ENCODE data around the gene CCDC78. TPM values are rescaled to one million over a fixed set of nuclear protein-coding genes. Genes with fewer than 3 reads are reported as not detected.
"Not testable (repeated sequence)": the region's sequence is repeated elsewhere in the genome, so short reads cannot be mapped to it uniquely, and the experiment has no call there.

Gene CCDC78
- total RNA-seq, 1 donor from 2014 or later = 7.6 TPM

DNA sequence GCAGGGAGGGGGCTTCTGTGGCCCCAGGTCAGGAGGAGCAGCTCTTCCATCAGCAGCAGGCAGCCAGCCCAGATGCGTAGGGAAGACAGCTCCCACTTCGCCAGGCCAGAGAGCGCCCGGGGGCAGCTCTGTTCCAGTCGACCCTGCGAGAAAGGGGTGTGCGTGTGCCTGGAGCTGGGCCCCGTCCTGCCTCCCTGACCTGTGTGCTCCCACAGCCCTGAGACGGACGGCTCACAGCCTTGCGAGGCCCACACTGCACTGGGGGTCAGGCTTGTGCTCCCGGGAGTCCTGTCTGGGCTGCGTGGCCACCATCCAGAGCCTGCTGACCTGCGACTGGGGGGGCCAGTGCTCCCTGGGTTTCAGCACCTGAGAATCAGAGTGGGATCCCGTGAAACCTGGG, 33.8 kb upstream of the CCDC78 start:
- Histone ChIP-seq H3K4me3 (no peak overlapping the region), H3K27ac (no peak overlapping the region), H3K27me3 (no peaks in the 10 kb centered on the region), H3K9me3 (no peaks in the 10 kb centered on the region), H3K36me3 (no peaks in the 10 kb centered on the region), H3K4me1 (peaks cover 8% of the 10 kb centered on the region)
- no peak for TF ChIP-seq POLR2AphosphoS5 (IDR thresholded peaks at IDR 0.05; ENCODE audit: insufficient read depth in 1 of 2, low read depth in 1 of 2)
- TF ChIP-seq, protein P1, sequence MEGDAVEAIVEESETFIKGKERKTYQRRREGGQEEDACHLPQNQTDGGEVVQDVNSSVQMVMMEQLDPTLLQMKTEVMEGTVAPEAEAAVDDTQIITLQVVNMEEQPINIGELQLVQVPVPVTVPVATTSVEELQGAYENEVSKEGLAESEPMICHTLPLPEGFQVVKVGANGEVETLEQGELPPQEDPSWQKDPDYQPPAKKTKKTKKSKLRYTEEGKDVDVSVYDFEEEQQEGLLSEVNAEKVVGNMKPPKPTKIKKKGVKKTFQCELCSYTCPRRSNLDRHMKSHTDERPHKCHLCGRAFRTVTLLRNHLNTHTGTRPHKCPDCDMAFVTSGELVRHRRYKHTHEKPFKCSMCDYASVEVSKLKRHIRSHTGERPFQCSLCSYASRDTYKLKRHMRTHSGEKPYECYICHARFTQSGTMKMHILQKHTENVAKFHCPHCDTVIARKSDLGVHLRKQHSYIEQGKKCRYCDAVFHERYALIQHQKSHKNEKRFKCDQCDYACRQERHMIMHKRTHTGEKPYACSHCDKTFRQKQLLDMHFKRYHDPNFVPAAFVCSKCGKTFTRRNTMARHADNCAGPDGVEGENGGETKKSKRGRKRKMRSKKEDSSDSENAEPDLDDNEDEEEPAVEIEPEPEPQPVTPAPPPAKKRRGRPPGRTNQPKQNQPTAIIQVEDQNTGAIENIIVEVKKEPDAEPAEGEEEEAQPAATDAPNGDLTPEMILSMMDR (IDR thresholded peaks at IDR 0.05) = no peak
- intact Hi-C loops (cut with DNase I) = no loop called here
- no peak for DNase-seq (ENCODE audit: extremely low spot score in 2 of 2)

DNA sequence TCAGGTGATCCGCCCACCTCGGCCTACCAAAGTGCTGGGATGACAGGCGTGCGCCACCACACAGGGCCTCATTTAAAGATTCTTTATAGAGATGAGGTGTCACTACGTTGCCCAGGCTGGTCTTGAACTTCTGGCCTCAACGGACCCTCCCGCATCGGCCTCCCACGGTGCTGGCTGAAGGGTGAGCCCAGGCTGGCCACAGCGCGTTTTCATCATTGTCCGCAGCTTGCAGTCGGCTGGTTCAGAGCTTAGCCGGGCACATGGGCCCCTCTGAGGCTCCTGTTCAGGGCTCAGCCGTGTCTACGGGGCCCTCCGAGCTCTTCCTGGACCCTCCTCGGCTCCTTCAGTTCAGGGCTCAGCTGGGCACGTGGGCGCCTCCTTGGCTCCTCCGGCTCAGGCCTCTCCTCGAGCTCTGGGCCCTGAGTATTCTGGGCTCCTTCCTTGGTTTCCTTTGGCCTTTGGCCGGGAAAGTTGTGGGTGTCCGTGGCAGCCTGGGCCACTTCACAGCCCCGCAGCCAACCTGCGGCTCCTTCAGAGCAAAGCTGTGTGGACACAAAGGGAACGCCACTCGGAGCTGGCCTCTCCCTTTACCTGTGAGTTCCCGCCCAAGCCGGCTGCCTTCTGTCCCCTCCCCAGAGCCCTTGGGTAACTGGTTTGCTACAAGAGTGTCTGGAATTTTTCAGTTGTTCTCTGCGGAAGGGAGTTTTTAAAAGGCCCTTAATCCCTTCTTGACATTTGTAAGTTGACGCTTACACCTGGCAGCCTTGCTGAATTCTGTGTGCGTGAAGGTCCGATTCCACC, 33.1 kb upstream of the CCDC78 start:
- no peak for DNase-seq (ENCODE audit: extremely low spot score in 2 of 2)
- no peak overlapping the region for H3K27ac ChIP-seq
- no peaks in the 10 kb centered on the region for H3K27me3 ChIP-seq
- no peaks in the 10 kb centered on the region for H3K9me3 ChIP-seq
- H3K4me1 ChIP-seq = peaks cover 8% of the 10 kb centered on the region
- no peak overlapping the region for H3K4me3 ChIP-seq
- intact Hi-C loops (cut with DNase I) = no loop called here
- TF ChIP-seq, protein P1 (IDR thresholded peaks at IDR 0.05) = no peak
- no peak for TF ChIP-seq POLR2A (IDR thresholded peaks at IDR 0.05)
- TF ChIP-seq POLR2AphosphoS5 (IDR thresholded peaks at IDR 0.05; ENCODE audit: insufficient read depth in 1 of 2, low read depth in 1 of 2) = no peak
- no peaks in the 10 kb centered on the region for H3K36me3 ChIP-seq

DNA sequence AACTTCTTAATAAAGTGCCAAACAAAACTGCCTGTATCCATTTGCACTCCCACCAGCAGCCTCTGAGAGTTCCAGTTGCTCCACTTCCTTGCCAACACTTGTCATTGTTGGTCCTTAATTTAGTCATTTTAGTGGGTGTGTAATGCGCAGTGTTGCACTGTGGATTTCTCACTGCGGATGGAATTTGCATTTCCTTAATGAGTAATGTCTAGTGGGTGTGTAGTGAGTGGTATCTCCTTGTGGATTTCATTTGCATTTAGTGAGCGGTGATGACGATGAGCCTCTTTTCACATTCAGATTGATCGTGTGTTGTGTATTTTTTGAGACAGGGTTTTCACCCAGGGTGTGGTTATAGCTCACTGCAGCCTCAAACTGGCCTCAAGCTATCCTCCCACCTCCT, 30.2 kb upstream of the CCDC78 start:
- Histone ChIP-seq H3K9me3 (no peaks in the 10 kb centered on the region), H3K27me3 (no peaks in the 10 kb centered on the region), H3K4me3 (no peak overlapping the region), H3K36me3 (no peaks in the 10 kb centered on the region), H3K27ac (no peak overlapping the region), H3K4me1 (peaks cover 8% of the 10 kb centered on the region)
- intact Hi-C loops (cut with DNase I) = no loop called here
- TF ChIP-seq POLR2AphosphoS5 (IDR thresholded peaks at IDR 0.05; ENCODE audit: insufficient read depth in 1 of 2, low read depth in 1 of 2) (no peak), POLR2A (IDR thresholded peaks at IDR 0.05) (no peak)
- TF ChIP-seq, protein P1 (IDR thresholded peaks at IDR 0.05) = no peak
- no peak for DNase-seq (ENCODE audit: extremely low spot score in 2 of 2)

DNA sequence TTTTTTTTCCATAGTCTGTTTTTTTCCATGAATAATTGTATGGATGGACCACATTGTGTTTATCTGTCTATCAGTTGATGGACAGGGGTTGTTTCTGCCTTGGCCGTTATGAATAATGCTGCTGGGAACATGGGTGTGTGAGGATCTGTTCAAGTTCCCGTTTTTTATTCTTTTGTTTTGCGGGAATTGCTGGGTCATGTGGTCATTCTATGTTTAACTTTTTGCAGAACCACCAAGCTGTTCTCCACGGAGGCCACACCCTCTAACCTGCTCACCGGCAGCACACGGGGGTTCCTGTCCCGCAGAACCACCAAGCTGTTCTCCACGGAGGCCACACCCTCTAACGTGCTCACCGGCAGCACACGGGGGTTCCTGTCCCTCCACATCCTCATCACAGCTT, 28.4 kb upstream of the CCDC78 start:
- intact Hi-C loops (cut with DNase I) = no loop called here
- no peaks in the 10 kb centered on the region for H3K27me3 ChIP-seq

DNA sequence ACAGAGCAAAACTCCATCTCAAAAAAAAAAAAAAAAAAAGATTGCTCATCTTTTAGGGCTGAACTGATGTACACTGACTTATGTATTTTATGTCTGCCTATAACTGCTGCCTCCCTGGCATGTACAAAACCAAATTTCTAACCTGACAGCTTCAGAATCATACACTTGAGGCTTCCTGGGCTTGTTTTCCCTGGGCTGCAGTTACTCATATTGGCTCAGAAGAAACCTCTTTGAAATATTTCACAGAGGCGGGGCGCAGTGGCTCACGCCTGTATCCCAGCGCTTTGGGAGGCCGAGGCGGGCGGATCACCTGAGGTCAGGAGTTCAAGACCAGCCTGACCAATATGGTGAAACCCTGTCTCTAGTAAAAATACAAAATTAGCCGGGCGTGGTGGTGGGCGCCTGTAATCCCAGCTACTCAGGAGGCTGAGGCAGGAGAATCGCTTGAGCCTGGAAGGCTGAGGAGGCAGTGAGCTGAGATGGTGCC, 27.9 kb upstream of the CCDC78 start:
- H3K27ac ChIP-seq; H3K27me3 ChIP-seq; H3K4me1 ChIP-seq; H3K9me3 ChIP-seq; H3K4me3 ChIP-seq; DNase-seq (ENCODE audit: extremely low spot score in 2 of 2); H3K36me3 ChIP-seq; intact Hi-C loops (cut with DNase I): not testable (repeated sequence)

More for the DNA sequence above, 28.4 kb upstream of the CCDC78 start:
- H3K27ac ChIP-seq = no peak overlapping the region
- no peaks in the 10 kb centered on the region for H3K36me3 ChIP-seq
- H3K9me3 ChIP-seq = no peaks in the 10 kb centered on the region
- H3K4me3 ChIP-seq = no peak overlapping the region
- H3K4me1 ChIP-seq = no peaks in the 10 kb centered on the region
- TF ChIP-seq, protein P1 (IDR thresholded peaks at IDR 0.05) = no peak
- TF ChIP-seq POLR2AphosphoS5 (IDR thresholded peaks at IDR 0.05; ENCODE audit: insufficient read depth in 1 of 2, low read depth in 1 of 2) = no peak
- TF ChIP-seq POLR2A (IDR thresholded peaks at IDR 0.05) = no peak
- DNase-seq (ENCODE audit: extremely low spot score in 2 of 2) = no peak
